A673 (cell line): ENCODE measurements around the gene SF3A2.

Experiments
- CTCF ChIP-seq: fragments of 300-800, 200-600 bp; sonication (generic); conservative IDR thresholded peaks from 2 replicates; pipeline ENCODE4 v1.5.1; 2017; ENCODE audit warnings: low read depth, mild to moderate bottlenecking, antibody characterized with exemption, low read length, moderate library complexity, mixed read lengths
- EZH2 ChIP-seq: fragments of 200-600 bp; sonication (generic); IDR thresholded peaks from 2 replicates; pipeline ENCODE4 v1.6.1; 2017; ENCODE audit warnings: borderline replicate concordance, low read depth, mild to moderate bottlenecking, mixed read lengths, antibody characterized with exemption, low read length; ENCODE audit not compliant: poor library complexity, severe bottlenecking

- TF ChIP-seq EZH2 (no peak), CTCF (no peak)
These were observed 6.2 kb downstream of the SF3A2 start for GRCh38 chr19:2242816-2243215.
